MCF 10A (cell line): ENCODE data around the gene MAGI1. TPM values are rescaled to one million over a fixed set of nuclear protein-coding genes. Genes with fewer than 3 reads are reported as not detected.

Experiments
- BruUV-seq: library from RNA; stranded (reverse); fragments of 400-500 nt; replicated peaks from 2 replicates; lab custom pipeline; 2021; lab: Mats Ljungman, UMichigan
- CTCF ChIA-PET: fragments of 300-600 bp; sonication (Branson Sonifier 250); formaldehyde crosslinking; extraction: SDS; loops from one replicate; lab custom pipeline; 2021; ENCODE audit warnings: antibody characterized with exemption, inconsistent platforms; lab: Yijun Ruan, JAX
- POLR2A ChIA-PET: fragments of 300-600, 350-650 bp; sonication (Branson Sonifier 250); formaldehyde crosslinking; extraction: SDS; loops from one replicate; lab custom pipeline; 2020; ENCODE audit warnings: antibody characterized with exemption, inconsistent platforms; lab: Yijun Ruan, JAX
- DNase-seq: peaks from one replicate; pipeline ENCODE4 v3.0.0-alpha.2; 2018; ENCODE audit not compliant: unreplicated experiment
- H3K27ac Mint-ChIP-seq: one replicate; pipeline ENCODE4 v1.8.0; 2022; ENCODE audit warnings: mild to moderate bottlenecking, low read depth, mixed read lengths; ENCODE audit not compliant: unreplicated experiment
- H3K27me3 Mint-ChIP-seq: one replicate; pipeline ENCODE4 v1.8.0; 2022; ENCODE audit warnings: mixed read lengths; ENCODE audit not compliant: insufficient read depth, unreplicated experiment
- H3K36me3 Mint-ChIP-seq: one replicate; pipeline ENCODE4 v1.8.0; 2022; ENCODE audit warnings: mild to moderate bottlenecking, moderate library complexity, mixed read lengths; ENCODE audit not compliant: insufficient read depth, unreplicated experiment
- H3K4me1 Mint-ChIP-seq: one replicate; pipeline ENCODE4 v1.8.0; 2022; ENCODE audit warnings: mixed read lengths; ENCODE audit not compliant: insufficient read depth, unreplicated experiment
- H3K4me3 Mint-ChIP-seq: one replicate; pipeline ENCODE4 v1.8.0; 2022; ENCODE audit warnings: mild to moderate bottlenecking, moderate library complexity, mixed read lengths; ENCODE audit not compliant: unreplicated experiment
- H3K9me3 Mint-ChIP-seq: one replicate; pipeline ENCODE4 v1.8.0; 2022; ENCODE audit warnings: mixed read lengths; ENCODE audit not compliant: unreplicated experiment
- CTCF ChIP-seq: fragments of 200-600 bp; IDR thresholded peaks from one replicate; pipeline ENCODE4 v1.8.0; 2022; ENCODE audit warnings: antibody characterized with exemption, mild to moderate bottlenecking; ENCODE audit not compliant: unreplicated experiment
- intact Hi-C: fragments of 100-400 bp; cut with micrococcal nuclease; formaldehyde crosslinking; loops from 2 replicates; pipeline ENCODE4 v1.14.1; 2022
- total RNA-seq: library from RNA; stranded (reverse); gene quantifications from 2 replicates; pipeline ENCODE4 v1.2.3, GENCODE V29; 2022

The MAGI1 gene
- total RNA-seq, 1 experiment from 2014 or later = 6.2 TPM

GRCh38 chr3:65928110-65928509 lies 110.6 kb downstream of the MAGI1 start:
- Mint-ChIP-seq H3K4me3 (no peak overlapping the region), H3K9me3 (no peaks in the 10 kb centered on the region), H3K4me1 (no peaks in the 10 kb centered on the region), H3K27me3 (no peaks in the 10 kb centered on the region), H3K27ac (no peak overlapping the region), H3K36me3 (no peaks in the 10 kb centered on the region)
- TF ChIP-seq CTCF = no peak
- no peak for DNase-seq
- CTCF ChIA-PET = no interaction called here
- POLR2A ChIA-PET = no interaction called here
- BruUV-seq = no TSS peak
- intact Hi-C loops = no loop called here

GRCh38 chr3:65927576-65927975 lies 111.1 kb downstream of the MAGI1 start:
- no peaks in the 10 kb centered on the region for H3K4me1 Mint-ChIP-seq
- intact Hi-C loops = no loop called here
- TF ChIP-seq CTCF = no peak
- CTCF ChIA-PET = no interaction called here
- peak; percentile 34 for DNase-seq
- no peaks in the 10 kb centered on the region for H3K36me3 Mint-ChIP-seq
- BruUV-seq = no TSS peak
- no peak overlapping the region for H3K4me3 Mint-ChIP-seq
- H3K27me3 Mint-ChIP-seq = no peaks in the 10 kb centered on the region
- H3K9me3 Mint-ChIP-seq = no peaks in the 10 kb centered on the region
- H3K27ac Mint-ChIP-seq = no peak overlapping the region
- POLR2A ChIA-PET = no interaction called here

- BruUV-seq = no TSS peak
- Mint-ChIP-seq H3K27me3 (no peaks in the 10 kb centered on the region), H3K4me3 (no peak overlapping the region), H3K27ac (no peak overlapping the region), H3K4me1 (no peaks in the 10 kb centered on the region), H3K36me3 (peaks cover 7% of the 10 kb centered on the region), H3K9me3 (no peaks in the 10 kb centered on the region)
- intact Hi-C loops = no loop called here
- no peak for DNase-seq
- ChIA-PET CTCF (no interaction called here), POLR2A (no interaction called here)
- TF ChIP-seq CTCF = no peak
These were observed 113.3 kb downstream of the MAGI1 start for GRCh38 chr3:65925254-65925954.

GRCh38 chr3:65924762-65925161 lies 114.0 kb downstream of the MAGI1 start:
- intact Hi-C loops = no loop called here
- Mint-ChIP-seq H3K4me1 (no peaks in the 10 kb centered on the region), H3K9me3 (no peaks in the 10 kb centered on the region), H3K27me3 (no peaks in the 10 kb centered on the region), H3K36me3 (peaks cover 7% of the 10 kb centered on the region), H3K27ac (no peak overlapping the region), H3K4me3 (no peak overlapping the region)
- no peak for DNase-seq
- no peak for TF ChIP-seq CTCF
- ChIA-PET CTCF (no interaction called here), POLR2A (no interaction called here)
- no TSS peak for BruUV-seq
